ENCODE results near the gene LASP1NB.

The LASP1NB gene

GRCh38 chr17:38882870-38883269 lies 42.5 kb upstream of the LASP1NB start:
- TF ChIP-seq, protein P1, sequence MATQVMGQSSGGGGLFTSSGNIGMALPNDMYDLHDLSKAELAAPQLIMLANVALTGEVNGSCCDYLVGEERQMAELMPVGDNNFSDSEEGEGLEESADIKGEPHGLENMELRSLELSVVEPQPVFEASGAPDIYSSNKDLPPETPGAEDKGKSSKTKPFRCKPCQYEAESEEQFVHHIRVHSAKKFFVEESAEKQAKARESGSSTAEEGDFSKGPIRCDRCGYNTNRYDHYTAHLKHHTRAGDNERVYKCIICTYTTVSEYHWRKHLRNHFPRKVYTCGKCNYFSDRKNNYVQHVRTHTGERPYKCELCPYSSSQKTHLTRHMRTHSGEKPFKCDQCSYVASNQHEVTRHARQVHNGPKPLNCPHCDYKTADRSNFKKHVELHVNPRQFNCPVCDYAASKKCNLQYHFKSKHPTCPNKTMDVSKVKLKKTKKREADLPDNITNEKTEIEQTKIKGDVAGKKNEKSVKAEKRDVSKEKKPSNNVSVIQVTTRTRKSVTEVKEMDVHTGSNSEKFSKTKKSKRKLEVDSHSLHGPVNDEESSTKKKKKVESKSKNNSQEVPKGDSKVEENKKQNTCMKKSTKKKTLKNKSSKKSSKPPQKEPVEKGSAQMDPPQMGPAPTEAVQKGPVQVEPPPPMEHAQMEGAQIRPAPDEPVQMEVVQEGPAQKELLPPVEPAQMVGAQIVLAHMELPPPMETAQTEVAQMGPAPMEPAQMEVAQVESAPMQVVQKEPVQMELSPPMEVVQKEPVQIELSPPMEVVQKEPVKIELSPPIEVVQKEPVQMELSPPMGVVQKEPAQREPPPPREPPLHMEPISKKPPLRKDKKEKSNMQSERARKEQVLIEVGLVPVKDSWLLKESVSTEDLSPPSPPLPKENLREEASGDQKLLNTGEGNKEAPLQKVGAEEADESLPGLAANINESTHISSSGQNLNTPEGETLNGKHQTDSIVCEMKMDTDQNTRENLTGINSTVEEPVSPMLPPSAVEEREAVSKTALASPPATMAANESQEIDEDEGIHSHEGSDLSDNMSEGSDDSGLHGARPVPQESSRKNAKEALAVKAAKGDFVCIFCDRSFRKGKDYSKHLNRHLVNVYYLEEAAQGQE (IDR thresholded peaks at IDR 0.05; ENCODE audit: insufficient read depth in 1 of 2, low read depth in 2 of 2, low read length in 2 of 2) = no peak
- no peak for TF ChIP-seq FOXP2 (optimal IDR thresholded peaks at IDR 0.05; ENCODE audit: borderline replicate concordance, extremely low read depth, extremely low read length, insufficient read depth)

DNA sequence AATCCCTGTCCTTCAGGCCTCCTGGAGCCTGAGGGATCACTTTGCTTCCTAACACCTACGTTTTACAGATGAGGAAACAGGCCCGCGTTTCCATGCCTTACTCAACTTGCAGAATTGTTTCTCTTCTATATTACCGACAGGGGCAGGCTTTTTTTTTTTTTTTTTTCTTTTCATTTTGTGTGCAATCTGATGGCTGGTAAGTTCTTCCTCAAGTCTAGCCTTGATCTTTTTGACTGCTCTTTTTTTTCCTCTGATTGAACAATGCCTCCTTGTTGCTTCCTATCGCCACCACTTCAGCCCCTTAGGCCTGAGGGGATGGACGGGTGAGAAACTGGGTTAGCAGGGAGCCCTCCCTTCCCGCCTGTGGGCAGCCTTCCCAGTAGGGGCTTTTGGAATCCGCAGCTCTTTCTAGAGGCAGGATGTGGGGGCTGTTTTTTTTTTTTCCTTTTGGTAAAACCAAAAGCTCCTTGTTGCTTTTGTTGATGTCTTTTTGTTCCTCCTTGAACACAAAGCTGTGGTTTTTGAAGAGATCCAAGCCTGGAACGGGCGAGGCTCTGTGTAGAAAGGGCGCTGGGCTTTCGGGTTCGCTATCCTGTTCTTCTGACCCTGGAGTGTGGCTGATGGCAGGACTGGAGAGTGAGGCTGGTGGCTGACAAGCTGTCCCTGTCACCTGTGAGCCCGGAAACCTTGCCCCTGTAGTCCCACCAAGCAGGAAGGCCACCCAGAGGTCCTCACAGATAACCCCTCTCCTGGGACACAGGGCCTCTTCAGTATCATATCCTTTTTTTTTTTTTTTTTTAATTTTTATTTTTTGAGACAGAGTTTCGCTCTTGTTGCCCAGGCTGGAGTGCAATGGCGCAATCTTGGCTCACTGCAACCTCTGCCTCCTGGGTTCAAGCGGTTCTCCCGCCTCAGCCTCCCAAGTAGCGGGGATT lies 41.6 kb upstream of the LASP1NB start:
- TF ChIP-seq FOXP2 (optimal IDR thresholded peaks at IDR 0.05; ENCODE audit: borderline replicate concordance, extremely low read depth, extremely low read length, insufficient read depth) = no peak
- TF ChIP-seq, protein P1 (IDR thresholded peaks at IDR 0.05; ENCODE audit: insufficient read depth in 1 of 2, low read depth in 2 of 2, low read length in 2 of 2) = 0 out of 4 replicates have a peak, but pooled peaks of 1 of the 2 experiments have one; percentile 24

DNA sequence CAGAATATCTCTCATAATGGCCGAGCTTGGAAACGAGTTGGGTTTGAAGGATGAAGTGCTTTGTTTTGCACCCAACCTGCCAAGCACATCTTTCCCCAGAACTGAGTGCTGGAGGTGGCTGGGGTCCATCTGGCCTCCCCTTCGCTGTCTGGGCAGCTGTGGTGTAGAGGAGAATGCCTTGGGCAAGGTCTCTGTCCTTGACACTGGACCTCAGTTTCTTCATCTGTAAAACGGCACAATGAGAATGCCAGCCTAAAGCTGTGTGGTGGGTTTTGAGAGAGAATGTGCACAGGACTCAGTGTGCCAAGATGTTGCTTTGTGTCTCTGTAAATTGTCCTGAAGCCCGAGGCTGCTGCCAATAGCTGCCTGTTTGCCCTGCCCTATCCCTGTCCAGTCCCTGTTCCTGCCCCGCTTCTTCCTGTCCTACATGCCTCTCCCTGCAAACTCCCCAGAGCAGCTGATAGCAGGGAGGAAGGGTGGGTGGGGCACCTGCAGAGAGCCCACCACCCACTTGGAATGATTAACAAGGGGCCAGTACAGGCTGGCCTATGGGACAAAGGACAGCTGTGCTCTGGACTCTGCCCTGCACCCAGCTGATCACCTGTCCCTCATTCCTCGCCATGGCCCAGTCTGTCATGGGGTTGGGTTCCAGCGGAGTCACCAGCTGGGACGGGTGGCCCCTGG lies 40.2 kb upstream of the LASP1NB start:
- TF ChIP-seq, protein P1 (IDR thresholded peaks at IDR 0.05; ENCODE audit: insufficient read depth in 1 of 2, low read depth in 2 of 2, low read length in 2 of 2) = no peak
- TF ChIP-seq FOXP2 (optimal IDR thresholded peaks at IDR 0.05; ENCODE audit: borderline replicate concordance, extremely low read depth, extremely low read length, insufficient read depth) = no peak
- no peak for TF ChIP-seq TAF1 (IDR thresholded peaks at IDR 0.05; ENCODE audit: borderline replicate concordance, insufficient read depth, low read length)
- TF ChIP-seq POLR2AphosphoS5 (IDR thresholded peaks at IDR 0.05; ENCODE audit: low read depth, low read length) = no peak
- no peak for TF ChIP-seq SIN3A (IDR thresholded peaks at IDR 0.05; ENCODE audit: borderline replicate concordance, insufficient read depth, low read length)

DNA sequence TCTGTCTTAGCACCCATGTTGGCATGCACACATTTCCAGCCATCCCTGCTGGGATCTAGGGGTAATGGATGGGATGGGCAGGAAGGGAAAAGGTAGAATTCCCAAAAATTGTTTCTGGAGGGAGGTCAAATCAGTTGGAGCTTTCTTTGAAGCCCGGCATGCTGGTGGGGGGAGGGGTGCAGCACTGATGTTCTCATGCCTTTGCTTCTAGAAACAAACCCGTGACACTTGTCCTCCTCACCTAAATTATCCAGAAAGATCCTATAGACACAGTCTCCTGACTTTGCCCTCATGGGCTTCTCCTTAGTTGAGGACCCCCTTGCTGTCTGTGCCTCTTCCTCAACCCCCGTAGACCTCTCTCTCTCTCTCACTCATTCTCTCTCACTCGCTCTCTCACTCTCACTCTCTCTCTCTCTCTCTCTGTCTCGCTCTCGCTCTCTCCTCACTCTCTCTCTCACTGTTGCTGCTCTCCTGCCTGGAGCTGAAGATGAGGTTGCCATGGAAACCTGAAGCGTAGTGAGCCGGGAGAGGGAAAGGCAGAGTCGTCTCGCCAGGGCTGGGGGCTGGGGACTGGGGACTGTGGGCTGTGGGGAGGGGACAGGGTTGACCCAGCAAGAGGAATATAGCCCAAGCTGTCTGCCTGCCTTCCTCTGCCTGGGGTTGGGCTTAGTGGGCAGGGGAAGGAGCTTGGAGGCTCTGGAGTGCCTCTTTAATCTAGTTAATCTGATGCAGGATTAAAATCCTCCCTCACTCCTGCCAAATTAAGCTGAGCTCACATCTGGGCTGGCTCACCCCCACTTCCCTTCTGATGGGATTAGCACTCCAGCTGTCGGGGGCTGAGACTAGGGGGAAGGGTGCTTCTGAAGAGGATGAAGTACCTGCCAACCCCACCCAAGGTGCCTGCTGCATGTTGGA lies 39.4 kb upstream of the LASP1NB start:
- TF ChIP-seq TAF1 (IDR thresholded peaks at IDR 0.05; ENCODE audit: borderline replicate concordance, insufficient read depth, low read length) (no peak), POLR2AphosphoS5 (IDR thresholded peaks at IDR 0.05; ENCODE audit: low read depth, low read length) (no peak), FOXP2 (optimal IDR thresholded peaks at IDR 0.05; ENCODE audit: borderline replicate concordance, extremely low read depth, extremely low read length, insufficient read depth) (no peak), SIN3A (IDR thresholded peaks at IDR 0.05; ENCODE audit: borderline replicate concordance, insufficient read depth, low read length) (no peak)
- TF ChIP-seq, protein P1 (IDR thresholded peaks at IDR 0.05; ENCODE audit: insufficient read depth in 1 of 2, low read depth in 2 of 2, low read length in 2 of 2) = no peak

Data from PFSK-1 (cell line).